Muscle layer of duodenum (tissue), 2 donors: Measurements from ENCODE around the gene PSME2.

ENCODE experiments used
- H3K27ac ChIP-seq: one replicate; pipeline ENCODE4 v1.7.0; 2013; ENCODE audit warnings: mild to moderate bottlenecking, low read length
- H3K27me3 ChIP-seq: one replicate; pipeline ENCODE4 v1.7.0; 2013; ENCODE audit warnings: low read depth, mild to moderate bottlenecking, control low read depth, low read length
- H3K36me3 ChIP-seq, 2 donors: one replicate each; pipeline ENCODE4 v1.7.0; 2013; ENCODE audit warnings: low read length in 2 of 2, control low read depth in 1 of 2, mild to moderate bottlenecking in 1 of 2; ENCODE audit not compliant: insufficient read depth in 2 of 2, control insufficient read depth in 1 of 2
- H3K4me1 ChIP-seq, 2 donors: one replicate each; pipeline ENCODE4 v1.7.0; 2013; ENCODE audit warnings: low read length in 2 of 2, mild to moderate bottlenecking in 2 of 2, control low read depth in 1 of 2, moderate library complexity in 1 of 2; ENCODE audit not compliant: insufficient read depth in 2 of 2, control insufficient read depth in 1 of 2
- H3K4me3 ChIP-seq, 2 donors: one replicate each; pipeline ENCODE4 v1.7.0; 2013; ENCODE audit warnings: low read length in 2 of 2, low read depth in 1 of 2, mild to moderate bottlenecking in 1 of 2
- H3K9me3 ChIP-seq, 2 donors: one replicate each; pipeline ENCODE4 v1.7.0; 2013; ENCODE audit warnings: low read length in 2 of 2, control low read depth in 1 of 2, mild to moderate bottlenecking in 1 of 2; ENCODE audit not compliant: control insufficient read depth in 1 of 2
- donor health status: healthy.

PSME2 gene

DNA sequence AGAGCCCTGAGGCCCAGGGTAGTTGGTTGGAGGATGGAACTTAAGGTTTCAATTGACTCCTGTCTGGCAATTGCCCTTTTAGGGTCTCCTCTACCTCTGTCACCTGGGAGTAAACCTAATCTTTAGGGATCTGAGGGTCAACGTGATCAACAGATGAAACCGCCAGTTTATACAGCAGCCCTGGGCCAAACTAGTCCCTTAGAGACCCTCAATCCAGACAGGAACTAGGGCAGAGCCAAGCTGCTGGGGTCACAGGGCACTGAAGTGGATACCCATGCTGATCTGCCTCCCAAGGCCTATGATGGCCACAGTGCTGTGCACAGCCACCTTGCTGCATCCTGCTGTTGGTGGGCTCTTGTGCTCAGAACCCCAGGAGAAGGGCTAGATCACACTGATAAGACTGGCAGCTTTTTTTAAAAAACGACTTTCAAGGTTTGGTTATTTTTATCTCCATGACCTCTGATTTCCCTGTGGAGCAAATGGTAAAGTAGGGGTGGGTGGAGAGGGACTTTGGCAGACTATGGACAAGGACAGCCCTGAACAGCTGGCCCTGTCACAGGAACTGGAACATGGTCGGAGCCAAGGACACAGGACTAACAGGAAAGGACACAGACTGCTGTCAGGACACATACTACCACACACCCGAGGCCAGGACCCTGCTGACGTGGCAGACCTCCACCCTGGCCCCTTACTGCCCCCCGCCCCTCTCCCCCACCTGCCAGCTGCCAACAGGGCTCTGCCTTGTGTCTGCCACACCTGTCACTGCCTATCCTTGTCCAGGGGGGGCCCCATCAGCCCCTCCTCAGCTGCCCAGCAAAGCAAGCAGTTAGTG is 15.5 kb downstream of the PSME2 start:
- Histone ChIP-seq H3K4me3 (no peak overlapping the region), H3K36me3 (no peaks in the 10 kb centered on the region), H3K27ac (no peak overlapping the region), H3K4me1 (peaks cover 4 to 7% of the 10 kb centered on the region in 2 donors), H3K9me3 (no peaks in the 10 kb centered on the region), H3K27me3 (no peaks in the 10 kb centered on the region)

DNA sequence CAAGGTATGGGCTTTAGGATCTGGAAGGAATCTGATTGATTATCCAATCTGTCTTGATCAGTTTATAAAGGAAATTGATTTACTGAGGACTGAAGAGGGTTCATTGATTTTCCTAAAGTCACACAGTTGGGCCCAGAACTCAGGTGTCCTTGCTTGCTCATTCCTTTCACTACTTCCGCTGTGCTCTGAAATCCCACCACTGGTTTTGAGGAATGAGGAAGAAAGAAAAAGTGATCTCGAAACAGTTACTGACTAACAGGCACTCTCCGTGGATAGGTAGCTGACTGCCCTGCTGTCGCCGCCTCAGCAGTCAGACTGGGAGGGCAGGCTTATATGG is 16.1 kb downstream of the PSME2 start, which contains the start of gene FITM1:
Gene FITM1, plus strand, starts transcription at position 280 of the 337 bp plus-strand sequence. CDS start 905 bp downstream, outside the sequence.
- H3K4me3 ChIP-seq, result no peak within 1 kb of the TSS
- peaks cover 2 to 4% of the 10 kb centered on the region in 2 donors for H3K4me1 ChIP-seq
- H3K9me3 ChIP-seq, result no peaks in the 10 kb centered on the region
- H3K36me3 ChIP-seq, result no peaks in the 10 kb centered on the region
- no peak within 1 kb of the TSS for H3K27ac ChIP-seq
- no peaks in the 10 kb centered on the region for H3K27me3 ChIP-seq

DNA sequence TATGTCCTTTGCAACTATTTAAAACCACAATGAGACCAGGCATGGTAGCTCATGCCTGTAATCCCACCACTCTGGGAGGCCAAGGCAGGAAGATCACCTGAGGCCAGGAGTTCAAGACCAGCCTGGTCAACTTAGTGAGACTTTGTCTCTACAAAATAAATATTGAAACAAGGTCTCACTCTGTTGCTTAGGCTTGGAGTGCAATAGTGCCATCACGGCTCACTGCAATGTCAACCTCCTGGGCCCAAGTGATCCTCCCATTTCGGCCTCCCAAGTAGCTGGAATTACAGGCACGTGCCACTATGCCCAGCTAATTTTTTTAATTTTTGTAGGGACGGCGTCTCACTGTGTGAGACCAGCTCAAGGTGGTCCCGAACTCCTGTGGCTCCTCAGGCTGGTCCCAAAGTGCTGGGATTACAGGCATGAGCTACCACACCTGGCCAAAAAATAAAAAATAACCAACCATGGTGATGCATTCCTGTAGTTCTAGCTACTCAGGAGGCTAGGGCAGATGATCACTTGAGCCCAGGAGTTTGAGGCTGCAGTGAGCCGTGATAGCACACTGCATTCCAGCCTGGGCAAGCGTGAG is 16.9 kb downstream of the PSME2 start:
- Histone ChIP-seq H3K27ac (no peak overlapping the region), H3K9me3 (no peaks in the 10 kb centered on the region)

DNA sequence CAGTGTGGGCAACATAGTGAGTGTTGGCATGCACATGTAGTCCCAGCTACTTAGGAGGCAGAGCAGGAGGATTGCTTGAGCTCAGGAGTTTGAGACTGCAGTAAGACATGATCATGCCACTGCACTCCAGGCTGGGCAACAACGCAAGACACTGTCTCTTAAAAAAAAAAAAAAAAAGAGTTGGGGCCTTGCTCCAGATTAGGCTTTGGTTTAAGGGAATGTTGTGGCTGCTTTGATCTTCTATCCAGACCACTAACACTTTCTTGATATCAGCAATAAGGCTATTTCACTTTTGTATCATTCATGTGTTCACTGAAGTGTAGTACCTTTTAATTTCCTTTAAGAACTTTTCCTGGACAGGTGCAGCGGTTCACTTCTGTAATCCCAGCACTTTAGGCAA is 18.7 kb downstream of the PSME2 start:
- no peaks in the 10 kb centered on the region for H3K27me3 ChIP-seq
- peaks cover 14 to 19% of the 10 kb centered on the region in 2 donors for H3K36me3 ChIP-seq
- no peaks in the 10 kb centered on the region for H3K9me3 ChIP-seq
- H3K27ac ChIP-seq, result no peak overlapping the region
- H3K4me3 ChIP-seq, result no peak overlapping the region
- peaks cover 0 to 3% of the 10 kb centered on the region in 2 donors for H3K4me1 ChIP-seq

More for the DNA sequence above, 16.9 kb downstream of the PSME2 start:
- Histone ChIP-seq H3K4me1 (peaks cover 0 to 3% of the 10 kb centered on the region in 2 donors), H3K27me3 (no peaks in the 10 kb centered on the region), H3K4me3 (no peak overlapping the region), H3K36me3 (peaks cover 0 to 1% of the 10 kb centered on the region in 2 donors)

DNA sequence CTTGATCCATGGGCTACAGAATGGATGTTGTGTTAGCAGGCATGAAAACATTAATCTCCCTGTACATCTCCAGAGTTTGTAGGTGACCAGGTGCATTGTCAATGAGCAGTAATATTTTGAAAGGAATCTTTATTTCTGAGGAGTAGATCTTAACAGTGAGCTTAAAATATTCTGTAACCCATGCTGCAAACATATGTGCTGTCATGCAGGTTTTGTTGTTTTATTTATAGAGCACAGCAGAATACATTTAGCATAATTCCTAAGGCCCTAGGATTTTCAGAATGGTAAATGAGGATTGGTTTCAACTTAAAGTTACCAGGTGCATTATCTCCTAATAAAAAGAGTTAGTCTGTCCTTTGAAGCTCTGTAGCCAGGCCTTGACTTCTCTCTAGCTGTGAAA is 19.5 kb downstream of the PSME2 start:
- H3K4me3 ChIP-seq, result no peak overlapping the region
- peaks cover 0 to 3% of the 10 kb centered on the region in 2 donors for H3K4me1 ChIP-seq
- no peaks in the 10 kb centered on the region for H3K9me3 ChIP-seq
- peaks cover 17 to 25% of the 10 kb centered on the region in 2 donors for H3K36me3 ChIP-seq
- H3K27me3 ChIP-seq, result no peaks in the 10 kb centered on the region
- no peak overlapping the region for H3K27ac ChIP-seq

DNA sequence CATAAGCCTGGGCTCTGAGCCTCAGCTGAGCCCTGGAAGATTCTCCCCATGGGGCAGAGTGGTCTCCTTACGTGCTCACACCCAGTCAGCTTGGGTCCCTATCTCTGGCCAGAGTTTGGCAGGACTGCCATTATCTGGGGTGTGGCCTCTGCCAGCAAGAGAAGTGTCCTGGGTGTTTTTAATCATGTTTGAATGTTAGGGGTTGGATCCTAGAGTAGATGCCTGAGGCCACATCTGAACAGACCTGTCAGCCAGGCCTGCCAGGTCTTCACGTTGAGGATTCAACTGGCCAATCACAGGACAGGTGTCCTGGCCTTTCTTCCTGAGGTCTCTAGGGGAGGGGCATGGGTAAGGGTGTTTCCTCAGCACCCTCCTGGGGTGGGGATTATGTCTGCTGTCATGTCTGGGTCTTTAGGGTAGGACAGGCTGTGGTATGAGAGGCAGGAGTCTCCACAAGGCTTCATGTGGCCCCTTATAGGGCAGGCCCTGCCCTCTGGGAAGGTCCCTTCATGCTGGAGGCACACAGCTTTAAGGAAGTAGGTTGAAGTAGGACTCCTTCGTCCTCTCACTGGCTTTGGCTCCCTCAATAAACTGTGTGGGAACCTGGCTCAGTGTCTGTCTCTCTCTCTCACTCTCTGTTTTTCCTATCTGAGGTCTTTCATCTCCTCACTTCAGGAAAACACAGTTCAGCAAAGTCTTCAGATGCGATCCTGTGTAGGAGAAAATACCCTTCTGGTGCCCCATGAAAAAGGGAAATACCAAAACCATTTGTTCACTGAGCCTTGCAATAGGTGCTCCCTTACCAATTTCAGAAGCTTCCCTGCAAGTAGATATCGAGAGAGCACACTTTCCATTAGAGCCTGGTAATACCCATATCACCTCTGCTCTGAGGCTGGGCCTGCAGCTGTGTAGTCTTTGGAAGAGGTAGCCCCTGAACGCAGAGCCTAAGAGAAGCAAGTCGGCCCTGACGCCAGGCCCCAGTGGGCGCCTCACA is 22.7 kb downstream of the PSME2 start:
- no peak overlapping the region for H3K27ac ChIP-seq
- H3K4me1 ChIP-seq, result no peaks in the 10 kb centered on the region
- no peaks in the 10 kb centered on the region for H3K27me3 ChIP-seq
- H3K9me3 ChIP-seq, result no peaks in the 10 kb centered on the region
- H3K36me3 ChIP-seq, result peaks cover 42 to 50% of the 10 kb centered on the region in 2 donors
- no peak overlapping the region for H3K4me3 ChIP-seq

DNA sequence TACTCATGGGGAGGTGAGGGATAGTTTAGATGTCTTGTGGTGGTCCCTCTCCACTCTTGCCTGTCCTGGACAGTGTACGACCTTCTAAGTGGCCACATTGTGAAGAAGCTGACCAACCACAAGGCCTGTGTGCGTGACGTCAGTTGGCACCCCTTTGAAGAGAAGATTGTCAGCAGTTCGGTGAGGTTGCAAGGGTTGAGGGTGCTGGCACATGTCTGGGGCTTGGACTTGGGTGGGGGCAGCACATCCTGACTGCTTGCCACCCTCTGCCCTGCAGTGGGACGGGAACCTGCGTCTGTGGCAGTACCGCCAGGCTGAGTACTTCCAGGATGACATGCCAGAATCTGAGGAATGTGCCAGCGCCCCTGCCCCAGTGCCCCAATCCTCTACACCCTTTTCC is 23.5 kb downstream of the PSME2 start:
- H3K4me3 ChIP-seq, result no peak overlapping the region
- no peaks in the 10 kb centered on the region for H3K4me1 ChIP-seq
- H3K36me3 ChIP-seq, result peaks cover 51 to 59% of the 10 kb centered on the region in 2 donors
- no peak overlapping the region for H3K27ac ChIP-seq
- no peaks in the 10 kb centered on the region for H3K9me3 ChIP-seq
- H3K27me3 ChIP-seq, result no peaks in the 10 kb centered on the region

DNA sequence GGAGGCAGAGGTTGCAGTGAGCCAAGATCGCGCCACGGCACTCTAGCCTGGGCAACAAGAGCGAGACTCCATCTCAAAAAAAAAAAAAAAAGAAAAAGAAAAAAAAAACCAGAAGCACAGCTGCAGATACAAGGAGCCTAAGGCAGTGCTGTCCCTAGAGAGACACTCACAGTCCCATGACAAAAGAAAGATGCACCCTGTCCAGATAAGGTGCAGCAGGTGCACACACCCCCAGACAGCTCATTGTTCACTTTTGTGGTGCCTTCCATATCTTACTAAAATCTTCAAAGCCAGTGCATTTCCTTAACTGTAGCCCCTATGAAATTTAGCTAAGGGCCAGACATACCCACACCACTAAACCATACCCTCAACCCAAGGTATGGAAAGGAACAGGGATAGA is 24.0 kb downstream of the PSME2 start:
- Histone ChIP-seq H3K36me3 (peaks cover 54 to 63% of the 10 kb centered on the region in 2 donors), H3K4me3 (no peak overlapping the region), H3K4me1 (no peaks in the 10 kb centered on the region), H3K27ac (no peak overlapping the region), H3K9me3 (no peaks in the 10 kb centered on the region), H3K27me3 (no peaks in the 10 kb centered on the region)

DNA sequence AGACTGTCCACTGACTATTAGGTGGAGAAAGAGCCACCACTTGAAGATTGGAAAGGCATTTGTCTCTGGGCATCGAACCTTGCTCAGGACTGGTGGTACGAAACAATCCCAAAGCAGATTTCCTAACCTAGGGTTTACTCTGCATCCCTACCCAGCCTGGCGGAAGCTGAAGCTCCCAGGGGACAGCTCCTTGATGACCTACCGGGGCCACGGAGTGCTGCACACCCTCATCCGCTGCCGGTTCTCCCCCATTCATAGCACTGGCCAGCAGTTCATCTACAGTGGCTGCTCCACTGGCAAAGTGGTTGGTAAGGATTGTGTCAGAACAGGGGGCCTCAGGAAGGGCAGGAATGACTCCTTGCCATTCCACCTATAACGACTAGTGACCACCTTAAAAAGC is 25.2 kb downstream of the PSME2 start:
- Histone ChIP-seq H3K36me3 (peaks cover 58 to 67% of the 10 kb centered on the region in 2 donors), H3K27me3 (no peaks in the 10 kb centered on the region), H3K9me3 (no peaks in the 10 kb centered on the region), H3K27ac (no peak overlapping the region), H3K4me1 (peaks cover 4% of the 10 kb centered on the region in 2 donors), H3K4me3 (no peak overlapping the region)

DNA sequence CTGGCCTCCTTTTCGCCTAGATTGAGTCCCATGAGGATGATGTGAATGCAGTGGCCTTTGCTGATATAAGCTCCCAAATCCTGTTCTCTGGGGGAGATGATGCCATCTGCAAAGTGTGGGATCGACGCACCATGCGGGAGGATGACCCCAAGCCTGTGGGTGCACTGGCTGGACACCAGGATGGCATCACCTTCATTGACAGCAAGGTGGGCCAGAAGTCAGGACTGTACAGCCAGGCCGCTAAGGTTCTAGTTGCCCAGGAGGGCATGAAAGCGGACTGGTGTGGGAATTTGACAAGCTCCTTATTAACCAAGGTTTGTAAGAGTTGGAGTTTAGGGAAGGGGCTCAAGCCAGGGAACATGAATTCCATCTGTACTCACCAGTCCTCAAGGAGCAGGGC is 26.7 kb downstream of the PSME2 start:
- Histone ChIP-seq H3K36me3 (peaks cover 58 to 69% of the 10 kb centered on the region in 2 donors), H3K27me3 (no peaks in the 10 kb centered on the region)

DNA sequence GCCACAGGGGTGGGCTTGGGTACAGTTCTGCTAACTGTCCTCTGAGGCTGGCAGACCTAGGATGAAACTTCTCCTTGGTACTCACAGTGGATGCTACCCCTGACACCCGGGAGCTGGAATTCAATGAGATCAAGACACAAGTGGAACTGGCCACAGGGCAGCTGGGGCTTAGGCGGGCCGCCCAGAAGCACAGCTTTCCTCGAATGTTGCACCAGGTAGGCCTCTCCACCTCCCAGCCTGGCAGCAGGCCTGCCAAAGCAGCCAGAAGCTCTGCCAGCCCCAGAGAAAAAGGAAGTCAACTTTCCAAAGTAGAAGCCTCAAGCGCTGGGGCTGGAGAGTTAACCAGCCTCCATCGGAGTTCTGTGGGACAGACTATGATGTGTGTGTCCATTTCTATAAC is 29.2 kb downstream of the PSME2 start:
- Histone ChIP-seq H3K36me3 (peaks cover 41 to 56% of the 10 kb centered on the region in 2 donors), H3K4me3 (no peak overlapping the region), H3K27ac (no peak overlapping the region), H3K27me3 (no peaks in the 10 kb centered on the region), H3K9me3 (no peaks in the 10 kb centered on the region), H3K4me1 (peaks cover 15 to 21% of the 10 kb centered on the region in 2 donors)

More for the DNA sequence above, 26.7 kb downstream of the PSME2 start:
- H3K27ac ChIP-seq, result no peak overlapping the region
- H3K4me1 ChIP-seq, result peaks cover 11 to 14% of the 10 kb centered on the region in 2 donors
- no peaks in the 10 kb centered on the region for H3K9me3 ChIP-seq
- no peak overlapping the region for H3K4me3 ChIP-seq
